ENCODE measurements around the gene TDRD10.
A peak's percentile ranks its signal among the peaks of the same experiment; 100 is the strongest.

The TDRD10 gene

DNA sequence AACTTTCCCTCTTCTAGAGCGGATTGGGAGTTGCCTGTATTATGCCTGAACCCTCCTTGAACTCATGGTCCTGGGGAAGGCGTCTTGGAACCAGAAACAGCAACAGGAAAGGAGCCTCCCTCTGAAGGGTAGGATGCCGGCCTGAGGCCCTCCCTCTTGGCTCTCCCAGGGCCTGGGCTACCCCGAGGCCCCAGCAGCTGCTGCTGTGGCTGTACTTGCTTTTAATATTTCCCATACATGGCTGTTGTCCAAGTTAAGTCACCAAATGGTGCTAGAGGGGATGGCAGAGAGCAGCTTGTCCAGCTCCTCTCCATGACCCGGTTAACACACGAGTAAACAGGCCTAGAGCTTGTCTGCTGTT is 76.0 kb downstream of the TDRD10 start:
- TF ChIP-seq FOXP2 (optimal IDR thresholded peaks at IDR 0.05; ENCODE audit: borderline replicate concordance, extremely low read depth, extremely low read length, insufficient read depth) = no peak
- no peak for TF ChIP-seq SIN3A (IDR thresholded peaks at IDR 0.05; ENCODE audit: borderline replicate concordance, insufficient read depth, low read length)
- TF ChIP-seq, protein P1, sequence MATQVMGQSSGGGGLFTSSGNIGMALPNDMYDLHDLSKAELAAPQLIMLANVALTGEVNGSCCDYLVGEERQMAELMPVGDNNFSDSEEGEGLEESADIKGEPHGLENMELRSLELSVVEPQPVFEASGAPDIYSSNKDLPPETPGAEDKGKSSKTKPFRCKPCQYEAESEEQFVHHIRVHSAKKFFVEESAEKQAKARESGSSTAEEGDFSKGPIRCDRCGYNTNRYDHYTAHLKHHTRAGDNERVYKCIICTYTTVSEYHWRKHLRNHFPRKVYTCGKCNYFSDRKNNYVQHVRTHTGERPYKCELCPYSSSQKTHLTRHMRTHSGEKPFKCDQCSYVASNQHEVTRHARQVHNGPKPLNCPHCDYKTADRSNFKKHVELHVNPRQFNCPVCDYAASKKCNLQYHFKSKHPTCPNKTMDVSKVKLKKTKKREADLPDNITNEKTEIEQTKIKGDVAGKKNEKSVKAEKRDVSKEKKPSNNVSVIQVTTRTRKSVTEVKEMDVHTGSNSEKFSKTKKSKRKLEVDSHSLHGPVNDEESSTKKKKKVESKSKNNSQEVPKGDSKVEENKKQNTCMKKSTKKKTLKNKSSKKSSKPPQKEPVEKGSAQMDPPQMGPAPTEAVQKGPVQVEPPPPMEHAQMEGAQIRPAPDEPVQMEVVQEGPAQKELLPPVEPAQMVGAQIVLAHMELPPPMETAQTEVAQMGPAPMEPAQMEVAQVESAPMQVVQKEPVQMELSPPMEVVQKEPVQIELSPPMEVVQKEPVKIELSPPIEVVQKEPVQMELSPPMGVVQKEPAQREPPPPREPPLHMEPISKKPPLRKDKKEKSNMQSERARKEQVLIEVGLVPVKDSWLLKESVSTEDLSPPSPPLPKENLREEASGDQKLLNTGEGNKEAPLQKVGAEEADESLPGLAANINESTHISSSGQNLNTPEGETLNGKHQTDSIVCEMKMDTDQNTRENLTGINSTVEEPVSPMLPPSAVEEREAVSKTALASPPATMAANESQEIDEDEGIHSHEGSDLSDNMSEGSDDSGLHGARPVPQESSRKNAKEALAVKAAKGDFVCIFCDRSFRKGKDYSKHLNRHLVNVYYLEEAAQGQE (IDR thresholded peaks at IDR 0.05; ENCODE audit: insufficient read depth in 1 of 2, low read depth in 2 of 2, low read length in 2 of 2) = no peak
- TF ChIP-seq POLR2AphosphoS5 (IDR thresholded peaks at IDR 0.05; ENCODE audit: low read depth, low read length) = no peak
- no peak for TF ChIP-seq TAF1 (IDR thresholded peaks at IDR 0.05; ENCODE audit: borderline replicate concordance, insufficient read depth, low read length)

DNA sequence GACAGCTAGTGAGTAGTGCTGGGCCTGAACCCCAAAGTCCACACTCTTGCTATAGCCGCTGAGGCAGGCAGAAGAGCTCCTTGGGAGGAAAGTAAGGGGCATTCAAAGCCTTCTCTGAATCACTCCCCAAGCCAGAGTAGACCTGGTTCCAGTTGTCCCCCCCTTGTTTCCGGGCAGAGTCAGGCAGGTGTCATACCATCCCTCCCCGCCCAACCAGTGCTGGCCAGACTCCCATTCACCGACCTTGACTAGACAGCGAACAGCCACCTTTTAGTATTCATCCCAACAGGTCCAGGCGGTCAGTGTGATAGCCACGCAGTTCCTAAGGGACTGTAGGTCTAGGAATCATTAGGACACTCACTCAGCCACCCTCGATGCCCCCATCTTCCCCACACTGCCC is 77.4 kb downstream of the TDRD10 start:
- TF ChIP-seq POLR2AphosphoS5 (IDR thresholded peaks at IDR 0.05; ENCODE audit: low read depth, low read length) (0 out of 2 replicates have a peak, but pooled peaks have one; percentile 16), FOXP2 (optimal IDR thresholded peaks at IDR 0.05; ENCODE audit: borderline replicate concordance, extremely low read depth, extremely low read length, insufficient read depth) (no peak)

DNA sequence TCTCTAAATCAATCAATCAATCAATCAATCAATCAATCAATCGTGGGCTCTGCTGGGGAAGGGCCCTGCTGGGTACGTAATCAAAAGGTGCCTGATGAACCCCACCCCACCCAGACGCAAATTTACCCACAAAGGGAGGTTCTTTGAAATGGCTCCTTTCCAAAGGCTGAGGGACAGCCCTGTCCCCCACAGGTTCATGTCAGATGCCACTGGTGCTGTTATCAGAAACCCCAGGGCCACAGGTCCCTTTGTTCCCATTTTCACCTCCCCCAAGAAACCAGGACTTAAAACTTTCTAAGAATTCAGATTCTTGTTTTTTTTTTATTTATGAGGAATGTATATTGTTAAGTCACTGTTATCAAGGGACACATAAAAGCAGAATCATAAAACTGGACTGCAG is 79.7 kb downstream of the TDRD10 start:
- TF ChIP-seq TAF1 (IDR thresholded peaks at IDR 0.05; ENCODE audit: borderline replicate concordance, insufficient read depth, low read length) (no peak), SIN3A (IDR thresholded peaks at IDR 0.05; ENCODE audit: borderline replicate concordance, insufficient read depth, low read length) (no peak), POLR2AphosphoS5 (IDR thresholded peaks at IDR 0.05; ENCODE audit: low read depth, low read length) (no peak), FOXP2 (optimal IDR thresholded peaks at IDR 0.05; ENCODE audit: borderline replicate concordance, extremely low read depth, extremely low read length, insufficient read depth) (no peak)
- TF ChIP-seq, protein P1 (IDR thresholded peaks at IDR 0.05; ENCODE audit: insufficient read depth in 1 of 2, low read depth in 2 of 2, low read length in 2 of 2) = no peak

GRCh38 chr1:154582885-154583284 is 80.9 kb downstream of the TDRD10 start:
- TF ChIP-seq POLR2AphosphoS5 (IDR thresholded peaks at IDR 0.05; ENCODE audit: low read depth, low read length) (no peak), TAF1 (IDR thresholded peaks at IDR 0.05; ENCODE audit: borderline replicate concordance, insufficient read depth, low read length) (no peak), SIN3A (IDR thresholded peaks at IDR 0.05; ENCODE audit: borderline replicate concordance, insufficient read depth, low read length) (no peak)
- TF ChIP-seq, protein P1 (IDR thresholded peaks at IDR 0.05; ENCODE audit: insufficient read depth in 1 of 2, low read depth in 2 of 2, low read length in 2 of 2) = no peak

- TF ChIP-seq POLR2AphosphoS5 (IDR thresholded peaks at IDR 0.05; ENCODE audit: low read depth, low read length) (no peak), TAF1 (IDR thresholded peaks at IDR 0.05; ENCODE audit: borderline replicate concordance, insufficient read depth, low read length) (no peak), SIN3A (IDR thresholded peaks at IDR 0.05; ENCODE audit: borderline replicate concordance, insufficient read depth, low read length) (no peak), FOXP2 (optimal IDR thresholded peaks at IDR 0.05; ENCODE audit: borderline replicate concordance, extremely low read depth, extremely low read length, insufficient read depth) (no peak)
- TF ChIP-seq, protein P1 (IDR thresholded peaks at IDR 0.05; ENCODE audit: insufficient read depth in 1 of 2, low read depth in 2 of 2, low read length in 2 of 2) = no peak
Measured at GRCh38 chr1:154583773-154584172, 81.8 kb downstream of the TDRD10 start.
